ENCODE measurements around the gene FAM114A1.
"Not testable (repeated sequence)": the region's sequence is repeated elsewhere in the genome, so short reads cannot be mapped to it uniquely, and the experiment has no call there.

FAM114A1 gene

GRCh38 chr4:38983787-38984598, 116.4 kb downstream of the FAM114A1 start:
- no peak for TF ChIP-seq CTCF (IDR thresholded peaks at IDR 0.05; ENCODE audit: low read depth, low read length)
- TF ChIP-seq POLR2A (IDR thresholded peaks at IDR 0.05; ENCODE audit: extremely low read depth, insufficient read length): no peak
- H3K4me3 ChIP-seq (ENCODE audit: low read depth, low read length): no peak overlapping the region
- no peak for DNase-seq (ENCODE audit: low read depth)

GRCh38 chr4:38985410-38986100, 117.9 kb downstream of the FAM114A1 start:
- no peak for DNase-seq (ENCODE audit: low read depth)
- H3K4me3 ChIP-seq (ENCODE audit: low read depth, low read length): no peak overlapping the region
- no peak for TF ChIP-seq POLR2A (IDR thresholded peaks at IDR 0.05; ENCODE audit: extremely low read depth, insufficient read length)
- TF ChIP-seq MAX (IDR thresholded peaks at IDR 0.05; ENCODE audit: low read depth, low read length): no peak
- TF ChIP-seq CTCF (IDR thresholded peaks at IDR 0.05; ENCODE audit: low read depth, low read length): no peak
- TF ChIP-seq MYC (IDR thresholded peaks at IDR 0.05; ENCODE audit: low read depth, low read length): no peak

GRCh38 chr4:38987491-38987890, 119.9 kb downstream of the FAM114A1 start:
- no peak overlapping the region for H3K4me3 ChIP-seq (ENCODE audit: low read depth, low read length)
- no peak for DNase-seq (ENCODE audit: low read depth)
- TF ChIP-seq MAX (IDR thresholded peaks at IDR 0.05; ENCODE audit: low read depth, low read length) (no peak), POLR2A (IDR thresholded peaks at IDR 0.05; ENCODE audit: extremely low read depth, insufficient read length) (no peak), CTCF (IDR thresholded peaks at IDR 0.05; ENCODE audit: low read depth, low read length) (no peak), MYC (IDR thresholded peaks at IDR 0.05; ENCODE audit: low read depth, low read length) (no peak)

GRCh38 chr4:38988353-38988752, 120.7 kb downstream of the FAM114A1 start:
- H3K4me3 ChIP-seq (ENCODE audit: low read depth, low read length): not testable (repeated sequence)
- DNase-seq (ENCODE audit: low read depth): peak; percentile 30

GRCh38 chr4:38989487-38989886, 121.9 kb downstream of the FAM114A1 start:
- no peak overlapping the region for H3K4me3 ChIP-seq (ENCODE audit: low read depth, low read length)
- TF ChIP-seq POLR2A (IDR thresholded peaks at IDR 0.05; ENCODE audit: extremely low read depth, insufficient read length) (no peak), MYC (IDR thresholded peaks at IDR 0.05; ENCODE audit: low read depth, low read length) (no peak), MAX (IDR thresholded peaks at IDR 0.05; ENCODE audit: low read depth, low read length) (no peak), CTCF (IDR thresholded peaks at IDR 0.05; ENCODE audit: low read depth, low read length) (no peak)
- DNase-seq (ENCODE audit: low read depth): peak; percentile 20

GRCh38 chr4:38990241-38990640, 122.6 kb downstream of the FAM114A1 start:
- no peak for TF ChIP-seq POLR2A (IDR thresholded peaks at IDR 0.05; ENCODE audit: extremely low read depth, insufficient read length)
- no peak for TF ChIP-seq MYC (IDR thresholded peaks at IDR 0.05; ENCODE audit: low read depth, low read length)
- TF ChIP-seq CTCF (IDR thresholded peaks at IDR 0.05; ENCODE audit: low read depth, low read length): no peak
- TF ChIP-seq MAX (IDR thresholded peaks at IDR 0.05; ENCODE audit: low read depth, low read length): no peak
- H3K4me3 ChIP-seq (ENCODE audit: low read depth, low read length): no peak overlapping the region
- no peak for DNase-seq (ENCODE audit: low read depth)
